SJSA1 (cell line): Measurements from ENCODE around the gene FOXI3. TPM values are rescaled to one million over a fixed set of nuclear protein-coding genes. Genes with fewer than 3 reads are reported as not detected.

Source experiments
- DNase-seq, 2 experiments: peaks; one replicate each; pipeline ENCODE4 v3.0.0-alpha.2; 2015 to 2020; ENCODE audit warnings: low spot score in 2 of 2, low read depth in 1 of 2
- H3K27ac ChIP-seq: fragments of 250-450 bp; sonication (Bioruptor Pico); 2 replicates; pipeline ENCODE4 v1.5.1; 2020; ENCODE audit warnings: mild to moderate bottlenecking, moderate library complexity
- H3K27me3 ChIP-seq: fragments of 250-450 bp; sonication (Bioruptor Pico); replicated peaks from 2 replicates; pipeline ENCODE4 v1.5.1; 2020; ENCODE audit warnings: mild to moderate bottlenecking, moderate library complexity
- H3K36me3 ChIP-seq: fragments of 250-450 bp; sonication (Bioruptor Pico); 2 replicates; pipeline ENCODE4 v1.5.1; 2020; ENCODE audit warnings: mild to moderate bottlenecking
- H3K4me1 ChIP-seq: fragments of 250-450 bp; sonication (Bioruptor Pico); replicated peaks from 2 replicates; pipeline ENCODE4 v1.6.1; 2021; ENCODE audit warnings: mild to moderate bottlenecking
- H3K4me3 ChIP-seq: fragments of 250-450 bp; sonication (Bioruptor Pico); 2 replicates; pipeline ENCODE4 v1.5.1; 2020; ENCODE audit warnings: mild to moderate bottlenecking
- H3K9me3 ChIP-seq: fragments of 250-450 bp; sonication (Bioruptor Pico); replicated peaks from 2 replicates; pipeline ENCODE4 v1.5.1; 2020; ENCODE audit warnings: mild to moderate bottlenecking
- total RNA-seq: library from RNA; depleted of rRNA; stranded (reverse); fragments of >200 nt; shearing (Covaris generic); gene quantifications from 2 replicates; pipeline ENCODE4 v1.2.3, GENCODE V29; 2014; rRNA removed

Gene FOXI3
- not detected in 2 replicates for total RNA-seq

- Histone ChIP-seq H3K4me3 (no peak within 1 kb of the TSS), H3K27me3 (peaks cover 56% of the 10 kb centered on the region), H3K9me3 (peaks cover 3% of the 10 kb centered on the region), H3K4me1 (no peaks in the 10 kb centered on the region), H3K27ac (no peak within 1 kb of the TSS), H3K36me3 (no peaks in the 10 kb centered on the region)
- no peak for DNase-seq
Measured at GRCh38 chr2:88452565-88452905, at the start of gene FOXI3. Gene FOXI3, minus strand, starts transcription at chr2:88452693. Its CDS starts 158 bp downstream, at chr2:88452535.

DNA sequence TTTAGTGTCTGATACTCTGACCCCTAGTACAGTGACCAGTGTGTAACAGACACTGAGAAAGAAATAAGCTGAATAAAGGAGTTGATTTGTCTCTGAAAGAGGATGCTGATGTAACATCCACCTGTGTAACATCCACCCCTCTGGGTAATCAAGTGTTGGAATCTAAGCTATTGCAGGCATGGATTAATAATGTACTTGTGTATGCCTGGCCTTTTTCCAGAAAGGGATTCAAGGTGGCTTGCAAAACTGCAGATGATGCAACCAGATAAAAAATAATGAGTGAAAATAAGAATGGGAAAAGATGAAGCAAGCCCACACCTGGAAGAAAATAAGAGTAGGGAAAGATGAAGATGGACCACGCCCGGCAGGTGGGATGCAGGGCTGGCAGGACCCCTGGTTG is 48.2 kb upstream of the FOXI3 start:
- Histone ChIP-seq H3K27me3 (no peaks in the 10 kb centered on the region; the same call in 1 of the 2 replicates), H3K9me3 (no peaks in the 10 kb centered on the region), H3K27ac (no peak overlapping the region), H3K4me3 (no peak overlapping the region), H3K36me3 (no peaks in the 10 kb centered on the region), H3K4me1 (no peaks in the 10 kb centered on the region)
- DNase-seq = no peak

- H3K36me3 ChIP-seq = no peaks in the 10 kb centered on the region
- no peak overlapping the region for H3K4me3 ChIP-seq
- no peaks in the 10 kb centered on the region for H3K9me3 ChIP-seq
- DNase-seq = no peak
- H3K27ac ChIP-seq = no peak overlapping the region
- H3K4me1 ChIP-seq = no peaks in the 10 kb centered on the region
- no peaks in the 10 kb centered on the region; the same call in 1 of the 2 replicates for H3K27me3 ChIP-seq
Measured at GRCh38 chr2:88499204-88499603, 46.7 kb upstream of the FOXI3 start.

GRCh38 chr2:88493481-88493880 is 41.0 kb upstream of the FOXI3 start:
- Histone ChIP-seq H3K27me3 (peaks cover 3% of the 10 kb centered on the region; the same call in 1 of the 2 replicates), H3K4me3 (no peak overlapping the region), H3K27ac (no peak overlapping the region), H3K9me3 (no peaks in the 10 kb centered on the region), H3K4me1 (no peaks in the 10 kb centered on the region), H3K36me3 (no peaks in the 10 kb centered on the region)
- no peak for DNase-seq

DNA sequence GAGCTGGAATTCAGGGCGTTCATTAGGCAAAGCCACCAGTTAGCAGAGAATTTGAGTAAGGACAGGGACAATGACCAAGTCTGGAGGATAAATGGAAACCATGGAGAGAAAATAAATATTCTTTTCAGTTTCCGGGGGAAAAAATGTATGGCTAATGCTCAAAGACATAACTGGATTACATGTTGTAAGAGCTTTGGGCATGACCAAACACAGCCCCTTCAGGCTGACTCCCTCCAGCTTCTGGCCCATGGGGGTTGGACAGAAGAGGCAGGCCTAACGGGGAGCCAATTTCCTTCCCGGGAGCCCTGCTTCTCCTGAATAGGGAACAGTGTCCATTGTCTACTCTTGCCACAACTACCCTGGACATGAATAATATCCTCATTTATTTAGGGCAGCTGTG is 39.5 kb upstream of the FOXI3 start:
- Histone ChIP-seq H3K36me3 (no peaks in the 10 kb centered on the region), H3K9me3 (no peaks in the 10 kb centered on the region), H3K27ac (no peak overlapping the region), H3K4me1 (no peaks in the 10 kb centered on the region), H3K27me3 (peaks cover 3% of the 10 kb centered on the region; the same call in 1 of the 2 replicates), H3K4me3 (no peak overlapping the region)
- no peak for DNase-seq

DNA sequence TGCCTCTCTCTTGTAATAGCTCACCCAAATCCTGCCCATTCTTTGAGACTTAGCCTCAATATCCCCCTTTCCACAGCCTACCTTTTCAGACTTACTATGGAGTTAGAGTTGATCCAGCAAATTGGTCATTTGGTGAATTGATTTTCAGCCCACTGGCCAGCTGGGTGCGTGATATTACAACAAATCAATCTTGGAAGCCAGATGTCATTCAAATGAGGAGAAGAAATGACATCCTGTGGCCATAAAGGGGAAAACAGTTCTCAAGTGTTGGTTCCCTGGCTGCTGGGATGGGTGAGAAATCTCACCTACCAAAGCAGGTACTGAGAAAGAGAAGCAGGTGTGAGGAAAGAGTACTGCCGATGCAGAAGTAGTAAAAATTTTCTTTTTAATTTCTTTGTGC is 36.7 kb upstream of the FOXI3 start:
- Histone ChIP-seq H3K4me3 (no peak overlapping the region), H3K36me3 (no peaks in the 10 kb centered on the region), H3K9me3 (no peaks in the 10 kb centered on the region), H3K27ac (no peak overlapping the region), H3K4me1 (no peaks in the 10 kb centered on the region), H3K27me3 (peaks cover 3% of the 10 kb centered on the region; the same call in 1 of the 2 replicates)
- DNase-seq = no peak

GRCh38 chr2:88483200-88483599 is 30.7 kb upstream of the FOXI3 start:
- H3K9me3 ChIP-seq = no peaks in the 10 kb centered on the region
- no peaks in the 10 kb centered on the region for H3K4me1 ChIP-seq
- no peaks in the 10 kb centered on the region for H3K36me3 ChIP-seq
- no peaks in the 10 kb centered on the region for H3K27me3 ChIP-seq
- no peak overlapping the region for H3K27ac ChIP-seq
- no peak overlapping the region for H3K4me3 ChIP-seq
- no peak for DNase-seq

DNA sequence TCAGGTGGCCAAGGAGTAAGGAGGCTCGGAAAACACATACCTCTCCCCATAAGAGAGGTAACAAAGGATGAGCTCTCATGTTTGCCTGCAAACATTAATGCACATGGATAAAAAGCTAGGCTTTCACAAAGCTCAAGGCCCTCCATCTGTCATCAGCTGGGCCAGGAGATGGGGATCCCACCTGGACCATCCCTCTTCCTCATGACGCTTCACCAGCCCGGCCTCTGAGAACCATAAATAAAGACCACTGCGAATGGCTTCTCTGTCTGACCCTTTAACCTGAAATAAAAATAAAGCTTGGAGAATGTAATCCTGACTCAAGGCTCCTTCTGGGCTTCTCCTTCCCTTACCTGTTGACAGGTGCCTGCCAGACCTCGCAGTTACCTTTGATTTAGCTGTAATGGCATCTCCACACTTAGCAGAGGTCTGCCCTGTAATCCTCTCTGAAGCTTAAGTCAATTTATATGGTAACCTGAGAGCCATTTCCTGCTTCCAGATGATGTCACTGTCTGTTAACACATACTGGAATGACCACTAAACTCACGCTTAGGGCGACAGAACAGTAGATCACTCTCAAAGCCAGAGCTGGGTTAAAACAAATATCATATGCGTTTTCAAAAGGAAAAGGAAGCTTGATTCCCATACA is 29.3 kb upstream of the FOXI3 start:
- H3K27me3 ChIP-seq = no peaks in the 10 kb centered on the region
- no peaks in the 10 kb centered on the region for H3K4me1 ChIP-seq
- no peaks in the 10 kb centered on the region for H3K36me3 ChIP-seq
- H3K4me3 ChIP-seq = no peak overlapping the region
- no peaks in the 10 kb centered on the region for H3K9me3 ChIP-seq
- no peak overlapping the region for H3K27ac ChIP-seq
- no peak for DNase-seq

GRCh38 chr2:88472811-88473210 is 20.3 kb upstream of the FOXI3 start:
- DNase-seq = no peak
- Histone ChIP-seq H3K4me1 (no peaks in the 10 kb centered on the region), H3K27ac (no peak overlapping the region), H3K4me3 (no peak overlapping the region), H3K36me3 (no peaks in the 10 kb centered on the region), H3K27me3 (no peaks in the 10 kb centered on the region), H3K9me3 (no peaks in the 10 kb centered on the region)

DNA sequence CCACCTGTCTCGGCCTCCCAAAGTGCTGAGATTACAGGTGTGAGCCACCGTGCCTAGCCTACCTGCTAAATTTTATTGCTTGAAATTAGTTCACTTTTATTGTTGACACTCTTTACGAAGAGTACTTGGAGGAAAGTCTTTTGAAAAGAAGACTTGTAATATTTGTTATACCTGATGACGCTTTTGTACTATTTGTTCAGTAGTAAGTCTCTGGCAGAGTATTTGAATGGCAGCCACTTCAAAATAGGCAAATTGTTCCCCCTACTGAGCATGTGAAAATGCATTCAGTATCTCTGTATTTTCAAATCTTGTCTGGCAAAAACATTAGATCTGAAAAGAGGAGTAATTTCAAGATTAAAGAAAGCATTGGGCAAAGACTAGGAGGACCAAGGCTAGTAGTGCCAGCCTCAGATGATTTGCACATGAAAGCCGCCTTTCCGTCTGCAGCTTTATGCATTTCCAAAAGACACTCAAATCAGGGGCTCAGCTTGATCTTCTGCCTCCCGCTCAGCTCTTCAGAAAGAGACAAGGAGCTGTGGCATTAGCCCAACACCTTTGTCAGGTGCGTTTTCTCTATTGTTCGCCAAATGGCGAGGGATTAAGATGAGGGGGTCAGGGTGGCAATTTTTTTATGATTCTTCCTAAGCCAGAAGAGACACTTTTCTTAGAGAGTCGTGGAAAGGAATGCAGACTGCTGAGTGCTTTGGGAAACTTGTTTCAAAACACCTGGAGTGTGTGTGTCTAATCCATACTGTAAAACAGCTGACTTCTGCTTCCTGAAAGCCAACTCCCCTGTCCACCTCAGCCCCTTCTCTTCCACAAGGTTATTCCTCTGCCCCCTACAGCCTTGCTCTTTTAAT is 18.8 kb upstream of the FOXI3 start:
- H3K27me3 ChIP-seq = no peaks in the 10 kb centered on the region
- H3K4me1 ChIP-seq = no peaks in the 10 kb centered on the region
- H3K9me3 ChIP-seq = no peaks in the 10 kb centered on the region
- no peaks in the 10 kb centered on the region for H3K36me3 ChIP-seq
- no peak for DNase-seq
- no peak overlapping the region for H3K27ac ChIP-seq
- no peak overlapping the region for H3K4me3 ChIP-seq

DNA sequence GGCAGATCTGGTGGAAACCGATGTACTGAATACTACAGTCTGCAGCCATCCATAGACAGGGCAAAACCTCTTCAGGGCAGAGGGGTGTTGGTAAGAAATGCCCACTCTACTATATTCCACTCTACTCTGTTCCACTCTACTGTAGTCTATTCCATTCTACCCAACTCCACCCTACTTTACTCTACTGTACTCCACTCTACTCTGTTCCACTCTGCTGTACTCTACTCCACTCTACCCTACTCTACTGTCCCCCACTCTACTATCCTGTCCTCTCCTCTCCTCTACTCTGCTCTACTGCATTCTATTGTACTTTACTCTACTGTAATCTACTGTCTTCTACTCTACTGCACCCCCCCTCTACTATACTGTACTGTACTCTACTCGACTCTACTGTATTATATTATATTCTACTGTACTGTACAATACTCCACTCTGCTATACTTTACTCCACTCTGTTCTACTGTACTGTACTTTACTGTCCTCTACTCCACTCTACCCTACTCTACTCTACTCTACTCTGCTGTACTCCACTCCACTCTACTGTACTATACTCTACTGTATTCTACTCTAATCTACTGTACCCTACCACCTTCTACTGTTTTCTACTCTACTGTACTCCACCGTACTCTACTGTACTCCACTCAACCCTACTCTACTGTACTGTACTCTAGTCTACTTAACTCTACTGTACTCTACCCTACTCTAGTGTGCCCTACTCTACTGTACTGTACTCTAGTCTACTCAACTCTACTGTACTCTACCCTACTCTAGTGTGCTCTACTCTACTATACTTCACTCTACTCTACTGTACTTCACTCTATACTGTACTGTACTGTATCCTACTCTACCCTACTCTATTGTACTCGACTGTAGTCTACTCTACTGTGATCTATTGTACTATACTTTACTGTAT is 17.0 kb upstream of the FOXI3 start:
- H3K27me3 ChIP-seq = no peaks in the 10 kb centered on the region
- no peaks in the 10 kb centered on the region for H3K4me1 ChIP-seq
- DNase-seq = no peak
- no peak overlapping the region for H3K27ac ChIP-seq
- H3K36me3 ChIP-seq = no peaks in the 10 kb centered on the region
- H3K4me3 ChIP-seq = no peak overlapping the region
- H3K9me3 ChIP-seq = no peaks in the 10 kb centered on the region

DNA sequence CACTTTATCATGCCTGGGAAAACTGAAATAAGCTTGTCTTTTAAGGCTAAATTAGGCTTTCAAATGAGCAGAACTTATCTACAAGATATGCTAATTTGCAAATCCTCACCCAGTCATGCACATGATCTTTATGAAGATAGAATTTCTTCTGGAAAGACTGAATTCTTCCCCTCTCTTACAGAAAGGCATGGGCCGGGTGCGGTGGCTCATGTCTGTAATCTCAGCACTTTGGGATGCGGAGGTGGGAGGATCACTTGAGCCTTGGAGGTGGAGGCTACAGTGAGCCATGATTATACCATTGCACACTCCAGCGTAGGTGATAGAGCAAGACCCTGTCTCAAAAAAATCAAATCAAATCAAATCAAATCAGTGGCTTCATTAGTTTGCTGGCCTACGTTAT is 11.7 kb upstream of the FOXI3 start:
- Histone ChIP-seq H3K27ac (no peak overlapping the region), H3K9me3 (no peaks in the 10 kb centered on the region), H3K27me3 (no peaks in the 10 kb centered on the region), H3K4me3 (no peak overlapping the region), H3K4me1 (no peaks in the 10 kb centered on the region), H3K36me3 (no peaks in the 10 kb centered on the region)
- DNase-seq = no peak

DNA sequence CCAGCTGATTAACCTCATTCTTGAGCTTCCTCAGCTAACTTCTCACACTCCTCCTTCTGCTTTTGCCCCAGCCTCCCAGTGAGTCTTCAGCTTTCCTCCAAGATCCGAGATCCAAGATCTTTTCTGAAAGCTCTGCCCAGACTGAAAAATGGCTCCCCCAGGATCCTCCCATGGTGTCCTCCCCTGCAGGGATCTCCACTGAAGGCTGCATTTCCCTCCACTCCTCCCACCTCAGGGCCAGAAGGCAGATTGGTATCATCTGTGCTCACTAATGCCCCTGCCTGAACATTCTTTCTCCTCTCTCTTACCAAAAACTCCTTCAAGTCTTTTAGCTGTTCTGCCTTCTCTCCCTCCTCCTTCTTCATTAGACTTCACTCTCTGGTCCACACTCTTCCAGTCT is 6.1 kb upstream of the FOXI3 start:
- Histone ChIP-seq H3K36me3 (no peaks in the 10 kb centered on the region), H3K27ac (no peak overlapping the region), H3K9me3 (no peaks in the 10 kb centered on the region), H3K27me3 (peaks cover 9% of the 10 kb centered on the region), H3K4me1 (no peaks in the 10 kb centered on the region), H3K4me3 (no peak overlapping the region)
- no peak for DNase-seq
